ENCODE data around the gene CTTN.
A peak's percentile ranks its signal among the peaks of the same experiment; 100 is the strongest.

The CTTN gene

GRCh38 chr11:70470127-70470526, 71.8 kb downstream of the CTTN start:
- no peak overlapping the region for H3K27ac Mint-ChIP-seq
- H3K27me3 Mint-ChIP-seq, result peaks cover 14% of the 10 kb centered on the region
- DNase-seq (ENCODE audit: low spot score in 2 of 2) (no peak), ATAC-seq (ENCODE audit: low read depth) (peak; percentile 42)
- peaks cover 6% of the 10 kb centered on the region for H3K4me1 Mint-ChIP-seq
- no peaks in the 10 kb centered on the region for H3K9me3 Mint-ChIP-seq
- no peaks in the 10 kb centered on the region for H3K36me3 Mint-ChIP-seq
- H3K4me3 Mint-ChIP-seq, result no peak overlapping the region

DNA sequence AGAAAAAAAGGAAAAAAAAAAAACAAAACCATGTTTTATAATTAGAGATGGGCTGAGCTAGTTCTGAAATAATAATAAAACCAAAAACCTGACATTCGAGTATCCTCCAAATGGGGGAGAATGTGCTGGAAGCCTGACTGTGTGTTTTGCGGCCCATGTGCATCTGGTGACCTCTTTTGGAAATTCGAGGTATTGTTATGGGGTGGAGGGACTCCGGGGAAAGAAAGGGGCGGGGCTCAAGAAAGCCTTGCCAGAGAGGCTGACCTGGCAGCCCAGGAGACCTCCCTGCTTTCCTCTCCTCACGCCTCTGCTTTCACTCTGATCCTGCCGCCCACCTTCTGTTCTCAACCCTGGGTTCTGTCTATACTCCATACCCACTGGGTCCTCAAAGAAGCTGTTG, 72.9 kb downstream of the CTTN start:
- H3K9me3 Mint-ChIP-seq, result no peaks in the 10 kb centered on the region
- peaks cover 6% of the 10 kb centered on the region for H3K4me1 Mint-ChIP-seq
- H3K27ac Mint-ChIP-seq, result no peak overlapping the region
- no peak overlapping the region for H3K4me3 Mint-ChIP-seq
- H3K36me3 Mint-ChIP-seq, result no peaks in the 10 kb centered on the region
- peaks cover 7% of the 10 kb centered on the region for H3K27me3 Mint-ChIP-seq
- peak; percentile 55 for ATAC-seq (ENCODE audit: low read depth)
- DNase-seq (ENCODE audit: low spot score in 2 of 2), result peak in 1 of 2 donors; percentile 12

- H3K4me1 Mint-ChIP-seq, result peaks cover 6% of the 10 kb centered on the region
- peaks cover 6% of the 10 kb centered on the region for H3K27me3 Mint-ChIP-seq
- no peak overlapping the region for H3K27ac Mint-ChIP-seq
- H3K36me3 Mint-ChIP-seq, result no peaks in the 10 kb centered on the region
- no peaks in the 10 kb centered on the region for H3K9me3 Mint-ChIP-seq
- no peak for ATAC-seq (ENCODE audit: low read depth)
- H3K4me3 Mint-ChIP-seq, result no peak overlapping the region
- no peak for DNase-seq (ENCODE audit: low spot score in 2 of 2)
These were observed 73.9 kb downstream of the CTTN start for GRCh38 chr11:70472240-70472639.

DNA sequence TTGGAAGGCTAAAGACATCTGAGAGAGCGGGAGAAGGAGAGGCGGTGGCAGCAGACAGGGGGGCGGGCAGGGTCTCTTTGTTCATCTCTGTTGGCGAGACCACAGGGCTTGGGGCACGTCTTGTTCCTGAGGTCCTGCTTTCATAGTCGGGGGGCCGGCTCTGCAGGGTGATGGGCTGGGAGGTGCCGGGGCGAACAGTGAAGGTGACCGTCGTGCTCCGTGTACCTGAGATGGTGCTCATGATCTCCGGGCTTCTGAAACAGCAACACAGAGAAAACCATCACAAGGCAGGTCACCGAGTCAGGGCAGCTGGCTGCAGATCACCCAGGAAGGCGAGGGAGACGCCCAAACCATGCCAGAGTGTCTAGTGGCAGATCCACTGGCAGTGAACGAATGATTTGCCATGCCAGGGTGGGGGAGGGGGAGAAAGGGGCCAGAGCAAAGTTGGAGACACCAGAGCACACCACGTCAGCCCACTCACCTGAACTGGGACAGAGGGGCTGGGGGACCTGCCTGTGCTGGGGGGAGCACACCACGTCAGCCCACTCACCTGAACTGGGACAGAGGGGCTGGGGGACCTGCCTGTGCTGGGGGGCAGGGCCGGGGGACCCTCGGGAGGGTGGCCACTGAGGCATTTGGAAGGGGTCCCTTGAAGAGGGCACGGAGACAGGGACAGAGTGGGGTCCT, 75.0 kb downstream of the CTTN start:
- DNase-seq (ENCODE audit: low spot score in 2 of 2), result no peak
- Mint-ChIP-seq H3K27ac (no peak overlapping the region), H3K4me3 (no peak overlapping the region), H3K9me3 (no peaks in the 10 kb centered on the region), H3K27me3 (peaks cover 5% of the 10 kb centered on the region), H3K4me1 (peaks cover 6% of the 10 kb centered on the region), H3K36me3 (no peaks in the 10 kb centered on the region)
- ATAC-seq (ENCODE audit: low read depth), result no peak

DNA sequence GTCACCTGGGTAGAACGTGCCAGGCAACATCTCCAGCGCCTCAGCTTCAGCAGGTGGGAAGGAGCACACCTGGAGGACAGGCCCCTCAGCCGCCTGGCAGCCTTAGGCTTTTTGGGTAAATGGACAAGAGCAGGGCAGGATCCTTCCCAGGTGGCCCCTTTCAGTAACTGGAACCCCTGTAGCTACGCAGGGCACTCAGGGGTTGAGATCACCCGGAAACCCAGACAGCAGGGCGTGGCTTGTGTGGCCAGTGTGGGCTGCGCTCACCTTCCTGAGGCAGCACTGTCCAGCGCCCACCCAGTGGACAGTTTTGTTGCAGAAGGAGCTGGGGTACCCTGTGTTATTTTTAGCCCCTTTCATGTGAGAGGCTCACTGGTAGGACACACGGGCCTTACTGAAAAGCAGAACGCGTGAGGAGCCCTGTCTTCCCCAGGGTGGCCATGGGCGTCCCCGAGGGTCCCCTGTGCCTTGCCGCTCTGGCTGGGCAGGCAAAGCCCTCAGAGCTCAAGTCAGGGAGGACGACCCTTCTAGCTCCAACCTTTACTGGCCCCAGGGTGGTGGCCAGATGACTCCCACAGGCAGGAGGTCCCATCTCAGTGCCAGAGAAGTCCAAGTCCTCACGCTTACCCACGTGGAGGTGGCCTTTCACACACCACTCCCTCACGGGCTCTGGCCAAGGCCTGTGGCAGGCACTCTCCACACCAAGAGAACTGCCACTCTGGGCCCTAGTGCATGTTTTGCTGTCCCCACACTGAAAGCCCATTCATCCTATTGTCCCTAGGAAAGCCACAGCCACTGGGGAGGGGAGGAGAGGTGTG, 75.8 kb downstream of the CTTN start:
- H3K4me1 Mint-ChIP-seq, result peaks cover 6% of the 10 kb centered on the region
- H3K36me3 Mint-ChIP-seq, result no peaks in the 10 kb centered on the region
- ATAC-seq (ENCODE audit: low read depth) (no peak), DNase-seq (ENCODE audit: low spot score in 2 of 2) (no peak)
- no peak overlapping the region for H3K4me3 Mint-ChIP-seq
- no peak overlapping the region for H3K27ac Mint-ChIP-seq
- H3K27me3 Mint-ChIP-seq, result peaks cover 3% of the 10 kb centered on the region
- no peaks in the 10 kb centered on the region for H3K9me3 Mint-ChIP-seq

DNA sequence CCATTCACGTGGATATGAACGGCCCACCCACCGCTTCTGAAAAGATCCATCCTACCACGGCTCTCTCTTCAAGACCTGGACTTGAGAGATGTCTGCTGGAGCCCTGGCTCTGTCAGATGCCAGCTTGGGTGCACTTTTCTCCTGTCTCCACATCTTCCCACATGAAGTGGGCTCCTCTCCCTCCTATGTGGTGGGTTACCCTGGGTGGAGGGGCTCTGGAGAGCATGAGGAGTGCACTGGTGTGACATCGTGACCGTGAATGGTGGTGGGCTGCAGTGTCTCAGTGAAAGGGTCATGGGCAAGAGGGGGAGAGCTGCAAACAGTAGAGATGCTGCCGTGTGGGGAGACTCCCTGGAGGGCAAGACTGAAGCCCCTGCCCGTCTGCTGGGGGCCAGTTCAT, 76.4 kb downstream of the CTTN start:
- no peak for DNase-seq (ENCODE audit: low spot score in 2 of 2)
- peaks cover 3% of the 10 kb centered on the region for H3K27me3 Mint-ChIP-seq
- H3K36me3 Mint-ChIP-seq, result no peaks in the 10 kb centered on the region
- no peak overlapping the region for H3K27ac Mint-ChIP-seq
- peaks cover 6% of the 10 kb centered on the region for H3K4me1 Mint-ChIP-seq
- H3K4me3 Mint-ChIP-seq, result no peak overlapping the region
- no peak for ATAC-seq (ENCODE audit: low read depth)
- H3K9me3 Mint-ChIP-seq, result no peaks in the 10 kb centered on the region

- Mint-ChIP-seq H3K27me3 (peaks cover 1% of the 10 kb centered on the region), H3K27ac (no peak overlapping the region), H3K36me3 (no peaks in the 10 kb centered on the region), H3K4me3 (no peak overlapping the region), H3K4me1 (no peaks in the 10 kb centered on the region), H3K9me3 (no peaks in the 10 kb centered on the region)
- ATAC-seq (ENCODE audit: low read depth) (no peak), DNase-seq (ENCODE audit: low spot score in 2 of 2) (no peak)
These were observed 78.3 kb downstream of the CTTN start for GRCh38 chr11:70476669-70477068.

DNA sequence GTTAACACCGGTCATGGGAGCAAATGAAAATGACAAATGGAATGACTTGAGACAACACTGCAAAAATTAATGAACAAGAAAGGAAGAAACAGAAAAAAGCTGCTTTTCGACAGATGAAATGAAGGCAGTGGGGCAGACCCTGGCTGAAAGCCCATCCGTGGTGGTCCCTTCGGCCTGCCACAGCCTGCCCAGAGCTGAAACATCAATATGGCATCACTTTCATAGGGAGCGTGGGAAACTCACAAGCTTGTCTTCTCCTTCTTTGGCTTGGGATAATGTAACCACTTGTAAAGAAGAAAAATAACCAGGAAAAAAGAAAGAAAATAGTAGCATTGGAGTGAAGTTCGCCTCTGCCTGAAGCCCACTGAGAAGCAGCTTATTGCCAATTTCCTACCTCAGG, 78.8 kb downstream of the CTTN start:
- H3K4me1 Mint-ChIP-seq, result no peaks in the 10 kb centered on the region
- no peak for DNase-seq (ENCODE audit: low spot score in 2 of 2)
- ATAC-seq (ENCODE audit: low read depth), result no peak
- peaks cover 1% of the 10 kb centered on the region for H3K27me3 Mint-ChIP-seq
- no peaks in the 10 kb centered on the region for H3K36me3 Mint-ChIP-seq
- no peak overlapping the region for H3K27ac Mint-ChIP-seq
- no peaks in the 10 kb centered on the region for H3K9me3 Mint-ChIP-seq
- H3K4me3 Mint-ChIP-seq, result no peak overlapping the region

GRCh38 chr11:70477609-70478008, 79.3 kb downstream of the CTTN start:
- peaks cover under 1% of the 10 kb centered on the region for H3K27me3 Mint-ChIP-seq
- ATAC-seq (ENCODE audit: low read depth) (no peak), DNase-seq (ENCODE audit: low spot score in 2 of 2) (no peak)
- no peaks in the 10 kb centered on the region for H3K36me3 Mint-ChIP-seq
- H3K4me1 Mint-ChIP-seq, result no peaks in the 10 kb centered on the region
- no peaks in the 10 kb centered on the region for H3K9me3 Mint-ChIP-seq
- no peak overlapping the region for H3K27ac Mint-ChIP-seq
- no peak overlapping the region for H3K4me3 Mint-ChIP-seq

DNA sequence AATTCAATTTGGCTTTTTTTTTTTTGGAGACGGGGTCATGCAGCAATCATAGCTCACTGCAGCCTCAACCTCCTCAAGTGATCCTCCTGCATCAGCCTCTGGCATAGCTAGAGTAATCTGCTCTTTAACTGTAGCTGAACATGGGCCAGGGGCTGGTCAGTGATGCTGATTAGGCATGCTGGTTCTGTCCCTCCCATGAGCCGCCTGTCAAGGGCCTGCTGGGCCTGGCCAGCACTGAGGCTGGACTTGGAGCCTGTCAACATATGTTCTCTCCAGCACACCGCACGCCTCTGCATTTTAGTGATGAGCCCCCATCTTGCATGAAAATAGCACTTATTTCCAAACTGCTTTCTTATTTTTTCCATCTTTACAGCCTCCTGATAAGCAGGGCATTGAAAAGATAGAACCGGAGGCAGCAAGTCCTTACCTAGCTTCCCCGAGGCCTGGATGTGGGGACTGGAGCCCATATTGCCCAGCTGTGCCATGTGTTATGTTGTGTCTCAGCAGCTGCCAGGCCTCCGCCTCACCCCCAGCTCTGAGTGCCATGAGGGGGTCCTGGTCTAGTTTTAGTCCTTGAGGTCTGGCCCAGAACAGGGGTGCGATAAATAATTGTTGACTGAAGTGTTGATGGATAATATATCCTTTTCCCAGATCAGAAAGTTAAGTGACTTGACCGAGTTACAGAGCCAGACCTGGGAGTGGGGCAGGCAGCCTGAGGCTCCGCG, 80.0 kb downstream of the CTTN start:
- DNase-seq (ENCODE audit: low spot score in 2 of 2) (no peak), ATAC-seq (ENCODE audit: low read depth) (no peak)
- H3K9me3 Mint-ChIP-seq, result no peaks in the 10 kb centered on the region
- no peaks in the 10 kb centered on the region for H3K27me3 Mint-ChIP-seq
- no peaks in the 10 kb centered on the region for H3K36me3 Mint-ChIP-seq
- H3K27ac Mint-ChIP-seq, result no peak overlapping the region
- no peak overlapping the region for H3K4me3 Mint-ChIP-seq
- no peaks in the 10 kb centered on the region for H3K4me1 Mint-ChIP-seq

DNA sequence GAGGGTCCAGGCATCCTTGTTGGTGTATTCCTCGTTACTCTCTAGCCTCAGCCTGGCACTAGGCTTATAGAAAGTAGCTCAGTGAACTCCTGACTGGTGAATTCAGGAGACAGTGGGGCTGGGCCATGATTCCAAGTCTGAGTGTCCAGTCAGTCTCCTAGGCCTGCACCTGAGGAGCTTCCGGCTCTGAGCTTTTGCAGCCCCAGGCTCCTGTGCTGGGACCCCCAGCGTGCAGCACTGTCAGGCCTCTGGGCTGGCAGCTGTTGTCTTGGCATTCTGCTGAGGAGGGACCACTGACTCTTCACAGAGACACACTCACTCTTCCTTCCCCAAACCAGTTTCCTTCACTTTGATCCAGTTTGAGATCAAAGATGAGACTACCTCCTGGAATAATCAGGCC, 82.4 kb downstream of the CTTN start:
- H3K27me3 Mint-ChIP-seq, result no peaks in the 10 kb centered on the region
- no peaks in the 10 kb centered on the region for H3K9me3 Mint-ChIP-seq
- H3K27ac Mint-ChIP-seq, result no peak overlapping the region
- ATAC-seq (ENCODE audit: low read depth) (no peak), DNase-seq (ENCODE audit: low spot score in 2 of 2) (no peak)
- H3K36me3 Mint-ChIP-seq, result no peaks in the 10 kb centered on the region
- no peak overlapping the region for H3K4me3 Mint-ChIP-seq
- no peaks in the 10 kb centered on the region for H3K4me1 Mint-ChIP-seq

DNA sequence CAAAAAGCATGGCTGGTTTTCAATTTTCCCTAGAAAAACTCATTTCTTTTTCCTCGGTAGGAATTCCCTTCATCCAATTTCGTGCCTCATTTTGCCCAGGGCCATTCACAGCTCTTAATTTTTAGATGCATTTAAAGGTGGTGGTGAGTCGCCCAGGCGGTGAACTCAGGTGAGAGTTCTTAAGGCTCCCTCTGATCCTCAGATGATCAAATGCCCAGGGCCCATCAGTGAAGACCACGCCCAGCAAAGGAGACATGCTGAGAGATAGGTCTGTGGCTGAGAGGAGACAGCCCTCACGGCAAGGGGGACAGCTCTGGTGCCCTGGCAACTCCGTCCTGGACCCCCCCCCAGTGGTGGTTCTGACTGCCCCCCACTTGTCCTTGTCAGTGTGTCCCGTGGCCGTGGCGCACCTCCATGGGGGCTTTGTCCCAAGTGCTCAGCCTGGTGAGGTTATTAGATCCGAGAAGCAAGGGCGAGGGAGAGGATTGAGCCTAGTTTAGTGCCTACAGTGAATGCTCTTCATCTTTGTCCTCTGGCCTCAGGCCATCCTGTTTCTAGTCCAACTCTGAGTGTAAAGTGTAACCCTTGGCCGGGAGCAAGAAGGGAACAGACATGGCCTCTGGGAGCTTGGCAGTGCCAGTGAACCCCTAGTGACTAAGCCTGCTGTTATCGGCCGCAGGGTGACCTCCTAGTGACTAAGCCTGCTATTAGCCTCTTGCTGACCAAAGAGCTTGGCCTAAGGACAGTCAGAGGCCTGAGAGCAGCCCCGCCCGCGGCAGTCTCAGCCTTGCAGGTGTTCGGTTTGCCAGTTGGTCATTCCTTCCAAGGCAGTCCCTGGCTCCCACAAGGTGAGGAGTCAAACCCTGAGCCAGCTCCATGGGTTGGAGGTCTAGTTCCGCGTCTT, 83.5 kb downstream of the CTTN start:
- Mint-ChIP-seq H3K27me3 (no peaks in the 10 kb centered on the region), H3K4me3 (no peak overlapping the region), H3K36me3 (no peaks in the 10 kb centered on the region), H3K4me1 (no peaks in the 10 kb centered on the region), H3K27ac (no peak overlapping the region), H3K9me3 (no peaks in the 10 kb centered on the region)
- ATAC-seq (ENCODE audit: low read depth) (no peak), DNase-seq (ENCODE audit: low spot score in 2 of 2) (no peak)

DNA sequence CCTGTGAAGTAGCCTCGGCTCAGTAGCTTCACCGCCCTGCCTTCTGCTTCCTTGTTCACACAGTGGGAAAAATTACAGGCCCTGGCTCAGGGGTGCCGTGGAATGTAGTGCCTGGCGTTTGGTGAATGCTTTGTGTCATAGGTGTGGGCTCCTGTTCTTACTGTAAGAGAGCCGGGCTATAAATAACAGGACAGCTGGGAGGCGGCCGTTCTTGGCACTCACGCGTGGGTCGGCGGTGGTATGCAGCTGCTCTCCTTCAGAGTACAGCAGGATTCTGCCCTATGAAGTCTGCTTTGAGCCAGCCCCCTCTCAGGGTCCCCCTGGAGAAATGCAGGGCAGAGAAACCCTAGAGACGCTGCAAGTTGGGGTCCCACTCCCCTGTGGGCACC, 84.2 kb downstream of the CTTN start:
- Mint-ChIP-seq H3K4me3 (no peak overlapping the region), H3K36me3 (no peaks in the 10 kb centered on the region), H3K27me3 (no peaks in the 10 kb centered on the region), H3K4me1 (no peaks in the 10 kb centered on the region), H3K9me3 (no peaks in the 10 kb centered on the region), H3K27ac (no peak overlapping the region)
- DNase-seq (ENCODE audit: low spot score in 2 of 2) (no peak), ATAC-seq (ENCODE audit: low read depth) (no peak)
